HCT116 (cell line): Measurements from ENCODE around the gene EHMT1. TPM values are rescaled to one million over a fixed set of nuclear protein-coding genes. Genes with fewer than 3 reads are reported as not detected.

Experiments
- ATAC-seq: fragments of 200-7000 bp; cut with Tn5 transposase; 2 replicates; pipeline ENCODE4 v1.9.1; 2020; ENCODE audit warnings: mild to moderate bottlenecking, moderate library complexity
- BruUV-seq: library from RNA; stranded (reverse); fragments of 400-500 nt; replicated peaks from 2 replicates; lab custom pipeline; 2021; lab: Mats Ljungman, UMichigan
- CTCF ChIA-PET: fragments of 300-600 bp; sonication (Branson Sonifier 250); formaldehyde crosslinking; loops from one replicate; lab custom pipeline; 2021; ENCODE audit warnings: antibody characterized with exemption; lab: Charles Lee
- POLR2A ChIA-PET: fragments of 300-600, 350-600 bp; sonication (Branson Sonifier 250); formaldehyde crosslinking; loops from one replicate; lab custom pipeline; 2021; ENCODE audit warnings: antibody characterized with exemption; lab: Charles Lee
- RAD21 ChIA-PET, 2 experiments: fragments of 300-600 bp; sonication (Branson Sonifier 250); formaldehyde crosslinking; loops; one replicate each; lab custom pipeline; 2023; ENCODE audit warnings: low total read pairs in 2 of 2; ENCODE audit not compliant: uncharacterized antibody in 2 of 2, unreplicated experiment in 2 of 2, low non-redundant PET in 1 of 2; lab: Charles Lee
- DNase-seq: peaks from one replicate; pipeline ENCODE4 v3.0.0-alpha.2; 2010; ENCODE audit warnings: low read depth, low spot score
- H2AFZ ChIP-seq: fragments of 200-600 bp; shearing (Covaris generic), sonication (generic); 2 replicates; pipeline ENCODE4 v1.6.1; 2017; ENCODE audit warnings: low read depth, mixed run types, mixed read lengths, antibody characterized with exemption, low read length; ENCODE audit not compliant: poor library complexity, severe bottlenecking
- H3K27ac ChIP-seq: 2 replicates; pipeline ENCODE4 v1.5.1; 2012; ENCODE audit warnings: low read depth, low read length
- H3K27me3 ChIP-seq: fragments of 200-600 bp; sonication (generic); 2 replicates; pipeline ENCODE4 v1.6.1; 2016; ENCODE audit warnings: mixed run types, low read length, mixed read lengths; ENCODE audit not compliant: insufficient read depth
- H3K36me3 ChIP-seq, 2 experiments: fragments of 200-500 bp in 1 of 2; fragments of 200-600 bp in 1 of 2; sonication (Bioruptor generic) in 1 of 2; sonication (generic) in 1 of 2; 2 replicates each; pipeline versions ENCODE4 v1.5.1 to v1.6.1; 2014 to 2016; ENCODE audit warnings: low read length in 2 of 2, inconsistent platforms in 1 of 2, mixed read lengths in 1 of 2, mixed run types in 1 of 2; ENCODE audit not compliant: insufficient read depth in 2 of 2, control insufficient read depth in 1 of 2
- H3K4me1 ChIP-seq, 2 experiments: fragments of 200-600 bp in 1 of 2; sonication (generic) in 1 of 2; 2 replicates each; pipeline versions ENCODE4 v1.5.1 to v1.6.1; 2012 to 2017; ENCODE audit warnings: low read length in 2 of 2, inconsistent platforms in 1 of 2, mild to moderate bottlenecking in 1 of 2, mixed read lengths in 1 of 2, mixed run types in 1 of 2, moderate library complexity in 1 of 2; ENCODE audit not compliant: insufficient read depth in 2 of 2, control insufficient read depth in 1 of 2
- H3K4me2 ChIP-seq: fragments of 200-600 bp; sonication (generic); 2 replicates; pipeline ENCODE4 v1.6.1; 2017; ENCODE audit warnings: mixed run types, low read length, mixed read lengths
- H3K4me3 ChIP-seq, 2 experiments: fragments of 200-600 bp in 1 of 2; sonication (generic) in 1 of 2; replicated peaks in 1 of 2; 2 replicates each; pipeline ENCODE4 v1.5.1; 2011 to 2016; ENCODE audit warnings: low read length in 2 of 2, control low read depth in 1 of 2, low read depth in 1 of 2, mild to moderate bottlenecking in 1 of 2, mixed read lengths in 1 of 2, mixed run types in 1 of 2
- H3K79me2 ChIP-seq: fragments of 200-600 bp; sonication (generic); 2 replicates; pipeline ENCODE4 v1.6.1; 2017; ENCODE audit warnings: mild to moderate bottlenecking, mixed run types, low read length, moderate library complexity, mixed read lengths; ENCODE audit not compliant: insufficient read depth
- H3K9ac ChIP-seq: fragments of 200-600 bp; sonication (generic); 2 replicates; pipeline ENCODE4 v1.6.1; 2016; ENCODE audit warnings: low read length, mixed read lengths
- H3K9me2 ChIP-seq: fragments of 200-600 bp; sonication (generic), shearing (Covaris generic); 2 replicates; pipeline ENCODE4 v1.6.1; 2017; ENCODE audit warnings: mixed run types, mild to moderate bottlenecking, moderate library complexity; ENCODE audit not compliant: insufficient read depth
- H3K9me3 ChIP-seq, 2 experiments: fragments of 200-500 bp in 1 of 2; fragments of 200-600 bp in 1 of 2; sonication (Bioruptor generic) in 1 of 2; sonication (generic) in 1 of 2; 2 replicates each; pipeline ENCODE4 v1.6.1; 2014 to 2017; ENCODE audit warnings: low read length in 2 of 2, mixed read lengths in 2 of 2, inconsistent platforms in 1 of 2, low read depth in 1 of 2, mild to moderate bottlenecking in 1 of 2, mixed run types in 1 of 2, moderate library complexity in 1 of 2; ENCODE audit not compliant: control insufficient read depth in 1 of 2, insufficient read depth in 1 of 2
- H4K20me1 ChIP-seq: fragments of 200-600 bp; sonication (generic), shearing (Covaris generic); 2 replicates; pipeline ENCODE4 v1.6.1; 2017; ENCODE audit warnings: mixed run types, mild to moderate bottlenecking, moderate library complexity; ENCODE audit not compliant: insufficient read depth
- ELF1 ChIP-seq: IDR thresholded peaks from 2 replicates; pipeline ENCODE4 v1.6.1; 2012; ENCODE audit warnings: low read depth, borderline replicate concordance
- EZH2 ChIP-seq: fragments of 200-600 bp; sonication (generic); IDR thresholded peaks from 2 replicates; pipeline ENCODE4 v1.6.1; 2017; ENCODE audit warnings: antibody characterized with exemption, mixed run types
- FOSL1 ChIP-seq: IDR thresholded peaks from 2 replicates; pipeline ENCODE4 v1.6.1; 2012; ENCODE audit warnings: low read depth
- JUND ChIP-seq: IDR thresholded peaks from 2 replicates; pipeline ENCODE4 v1.6.1; 2012
- POLR2A ChIP-seq: IDR thresholded peaks from 2 replicates; pipeline ENCODE4 v1.7.0; 2011; ENCODE audit warnings: borderline replicate concordance; ENCODE audit not compliant: insufficient read depth, insufficient read length; ENCODE audit errors: extremely low read depth
- POLR2AphosphoS5 ChIP-seq: IDR thresholded peaks from 2 replicates; pipeline ENCODE4 v1.6.1; 2011; ENCODE audit warnings: mild to moderate bottlenecking, low read depth, low read length, moderate library complexity
- SIN3A ChIP-seq: IDR thresholded peaks from 2 replicates; pipeline ENCODE4 v1.6.1; 2012; ENCODE audit warnings: low read depth
- SP1 ChIP-seq: IDR thresholded peaks from 2 replicates; pipeline ENCODE4 v1.6.1; 2012; ENCODE audit warnings: low read depth
- YY1 ChIP-seq: IDR thresholded peaks from 2 replicates; pipeline ENCODE4 v1.6.1; 2011; ENCODE audit warnings: low read length, low read depth, moderate library complexity, mild to moderate bottlenecking; ENCODE audit not compliant: insufficient replicate concordance; ENCODE audit errors: extremely low read depth
- ZNF274 ChIP-seq: fragments of 200-500 bp; sonication (Bioruptor generic); IDR thresholded peaks from 2 replicates; pipeline ENCODE4 v1.6.1; 2014; ENCODE audit warnings: mild to moderate bottlenecking, low read depth, low read length, inconsistent platforms
- intact Hi-C: fragments of 100-400 bp; cut with micrococcal nuclease; formaldehyde crosslinking; loops from 2 replicates; pipeline ENCODE4 v1.10.0; 2022
- total RNA-seq: library from RNA; stranded (reverse); gene quantifications from one replicate; pipeline ENCODE4 v1.2.1, GENCODE V29; 2021; ENCODE audit not compliant: unreplicated experiment
- TF ChIP-seq, protein P1 (sequence below): IDR thresholded peaks from 2 replicates; pipeline ENCODE4 v1.6.1; 2011; ENCODE audit warnings: mild to moderate bottlenecking, low read length, moderate library complexity; ENCODE audit not compliant: insufficient replicate concordance; ENCODE audit errors: extremely low read depth
- TF ChIP-seq, protein P2 (sequence below): IDR thresholded peaks from 2 replicates; pipeline ENCODE4 v1.6.1; 2012
- TF ChIP-seq, protein P3 (sequence below): IDR thresholded peaks from 2 replicates; pipeline ENCODE4 v1.6.1; 2012

Gene EHMT1
- total RNA-seq, 1 experiment from 2014 or later: 86.1 TPM

DNA sequence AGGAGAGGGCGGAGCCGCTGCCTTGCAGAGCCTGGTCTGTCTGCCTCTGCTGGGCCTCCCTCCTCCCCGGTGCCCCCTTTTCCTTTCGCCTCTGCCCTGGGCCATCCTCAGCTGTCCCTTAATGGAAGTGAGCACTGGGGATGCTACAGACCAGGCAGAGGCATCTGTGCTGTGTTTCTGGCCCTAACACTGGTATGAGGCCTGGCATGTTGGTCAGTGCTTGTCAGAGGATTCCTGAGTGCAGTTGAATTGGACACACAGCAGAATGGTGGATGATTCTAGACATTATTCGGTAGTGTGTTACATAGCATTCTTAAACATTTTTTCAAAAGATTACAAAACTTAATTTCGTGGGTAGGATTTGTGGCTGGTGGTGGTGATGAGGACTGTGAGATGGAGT, 88.6 kb downstream of the EHMT1 start:
- H3K4me3 ChIP-seq: no peak overlapping the region
- H3K4me2 ChIP-seq: no peak overlapping the region
- 0 out of 4 replicates have a peak, but pooled peaks cover 0 to 3% of the 10 kb centered on the region in 2 experiments for H3K36me3 ChIP-seq
- no peaks in the 10 kb centered on the region for H3K27me3 ChIP-seq
- peaks cover 90% of the 10 kb centered on the region for H3K79me2 ChIP-seq
- RAD21 ChIA-PET: no interaction called here
- H3K4me1 ChIP-seq: peaks cover 0 to 5% of the 10 kb centered on the region in 2 experiments; a peak in 2 of 4 replicates
- POLR2A ChIA-PET: no interaction called here
- H4K20me1 ChIP-seq: peaks cover 9% of the 10 kb centered on the region; the same call in 1 of the 2 replicates
- no TSS peak for BruUV-seq
- CTCF ChIA-PET: no interaction called here
- no peaks in the 10 kb centered on the region for H3K9me2 ChIP-seq
- H3K9me3 ChIP-seq: peaks cover 2 to 5% of the 10 kb centered on the region in 2 experiments; a peak in 1 of 4 replicates
- H3K27ac ChIP-seq: no peak overlapping the region
- ATAC-seq (no peak), DNase-seq (no peak)
- H3K9ac ChIP-seq: no peak overlapping the region
- no peak overlapping the region for H2AFZ ChIP-seq
- TF ChIP-seq ZNF274 (no peak), SP1 (no peak), ELF1 (no peak), JUND (no peak), EZH2 (no peak)
- TF ChIP-seq, protein P1, sequence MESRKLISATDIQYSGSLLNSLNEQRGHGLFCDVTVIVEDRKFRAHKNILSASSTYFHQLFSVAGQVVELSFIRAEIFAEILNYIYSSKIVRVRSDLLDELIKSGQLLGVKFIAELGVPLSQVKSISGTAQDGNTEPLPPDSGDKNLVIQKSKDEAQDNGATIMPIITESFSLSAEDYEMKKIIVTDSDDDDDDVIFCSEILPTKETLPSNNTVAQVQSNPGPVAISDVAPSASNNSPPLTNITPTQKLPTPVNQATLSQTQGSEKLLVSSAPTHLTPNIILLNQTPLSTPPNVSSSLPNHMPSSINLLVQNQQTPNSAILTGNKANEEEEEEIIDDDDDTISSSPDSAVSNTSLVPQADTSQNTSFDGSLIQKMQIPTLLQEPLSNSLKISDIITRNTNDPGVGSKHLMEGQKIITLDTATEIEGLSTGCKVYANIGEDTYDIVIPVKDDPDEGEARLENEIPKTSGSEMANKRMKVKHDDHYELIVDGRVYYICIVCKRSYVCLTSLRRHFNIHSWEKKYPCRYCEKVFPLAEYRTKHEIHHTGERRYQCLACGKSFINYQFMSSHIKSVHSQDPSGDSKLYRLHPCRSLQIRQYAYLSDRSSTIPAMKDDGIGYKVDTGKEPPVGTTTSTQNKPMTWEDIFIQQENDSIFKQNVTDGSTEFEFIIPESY: no peak
- intact Hi-C loops: loop anchor here (2.0 kb wide), 1 partner anchor 77 kb away; no protein-coding TSS in a partner anchor

DNA sequence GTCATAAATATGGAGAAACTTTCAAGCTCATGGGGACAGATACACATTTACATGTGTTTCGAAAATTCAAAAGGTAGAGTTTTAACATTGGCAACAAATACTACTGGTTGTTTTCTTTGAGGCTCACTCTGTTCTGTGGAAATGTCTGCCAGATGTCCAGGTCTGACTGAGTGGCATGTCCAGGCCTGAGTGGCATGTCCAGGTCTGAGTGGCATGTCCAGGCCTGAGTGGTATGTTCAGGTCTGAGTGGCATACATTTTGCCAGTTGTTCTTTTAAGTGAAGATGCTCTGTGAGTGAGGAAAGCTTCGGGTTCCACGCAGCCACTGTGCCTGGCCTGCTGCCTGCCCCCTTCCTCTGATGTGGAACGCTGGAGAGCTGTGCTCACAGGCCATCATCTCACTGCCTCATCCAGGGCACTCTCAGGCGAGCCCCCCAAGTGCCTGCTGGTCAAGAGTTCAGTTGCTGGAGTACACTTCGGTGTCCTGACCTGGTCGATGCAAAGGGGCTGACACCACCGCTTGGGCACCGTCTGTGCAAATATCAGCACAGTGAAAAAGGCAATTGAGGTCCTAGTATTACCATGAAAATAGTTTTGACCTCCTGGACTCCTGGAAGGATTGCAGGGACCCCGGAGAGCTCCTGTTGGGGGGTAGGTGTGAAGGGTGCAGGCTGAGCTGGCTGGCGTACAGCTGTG, 89.9 kb downstream of the EHMT1 start:
- H4K20me1 ChIP-seq: peaks cover 9% of the 10 kb centered on the region; the same call in 1 of the 2 replicates
- no peak overlapping the region for H3K4me3 ChIP-seq
- no peak for ATAC-seq
- intact Hi-C loops: no loop called here
- 0 out of 4 replicates have a peak, but pooled peaks cover 0 to 3% of the 10 kb centered on the region in 2 experiments for H3K36me3 ChIP-seq
- H3K27me3 ChIP-seq: no peaks in the 10 kb centered on the region
- POLR2A ChIA-PET: no interaction called here
- TF ChIP-seq POLR2A (no peak), JUND (no peak), YY1 (no peak), SIN3A (no peak), ZNF274 (no peak), FOSL1 (no peak), EZH2 (no peak), POLR2AphosphoS5 (no peak)
- TF ChIP-seq, protein P2, sequence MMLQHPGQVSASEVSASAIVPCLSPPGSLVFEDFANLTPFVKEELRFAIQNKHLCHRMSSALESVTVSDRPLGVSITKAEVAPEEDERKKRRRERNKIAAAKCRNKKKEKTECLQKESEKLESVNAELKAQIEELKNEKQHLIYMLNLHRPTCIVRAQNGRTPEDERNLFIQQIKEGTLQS: no peak
- TF ChIP-seq, protein P3, sequence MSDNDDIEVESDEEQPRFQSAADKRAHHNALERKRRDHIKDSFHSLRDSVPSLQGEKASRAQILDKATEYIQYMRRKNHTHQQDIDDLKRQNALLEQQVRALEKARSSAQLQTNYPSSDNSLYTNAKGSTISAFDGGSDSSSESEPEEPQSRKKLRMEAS: no peak
- no peaks in the 10 kb centered on the region for H3K9me3 ChIP-seq
- DNase-seq: no peak
- H3K27ac ChIP-seq: no peak overlapping the region
- peaks cover 86% of the 10 kb centered on the region for H3K79me2 ChIP-seq
- peaks cover 0 to 5% of the 10 kb centered on the region in 2 experiments; a peak in 2 of 4 replicates for H3K4me1 ChIP-seq
- CTCF ChIA-PET: no interaction called here
- no peak overlapping the region for H3K9ac ChIP-seq
- H3K4me2 ChIP-seq: no peak overlapping the region
- H3K9me2 ChIP-seq: no peaks in the 10 kb centered on the region
- RAD21 ChIA-PET: no interaction called here
- BruUV-seq: no TSS peak
- no peak overlapping the region for H2AFZ ChIP-seq
